ENCODE measurements around the gene HMX2. TPM values are rescaled to one million over a fixed set of nuclear protein-coding genes. Genes with fewer than 3 reads are reported as not detected.

Gene HMX2
- total RNA-seq, 1 donor, result not detected

GRCh38 chr10:123194056-123194455 lies 46.1 kb downstream of the HMX2 start:
- no peaks in the 10 kb centered on the region for H3K27me3 ChIP-seq (ENCODE audit: insufficient read depth, low read length)
- H3K79me2 ChIP-seq (ENCODE audit: insufficient read depth, low read length), result no peaks in the 10 kb centered on the region
- no peak overlapping the region for H3K4me2 ChIP-seq (ENCODE audit: insufficient read depth, low read length)
- H3K36me3 ChIP-seq (ENCODE audit: insufficient read depth, low read length), result no peaks in the 10 kb centered on the region
- no peak overlapping the region for H3K27ac ChIP-seq (ENCODE audit: low read depth, low read length)
- no peaks in the 10 kb centered on the region for H3K9me3 ChIP-seq (ENCODE audit: low read depth, low read length)
- TF ChIP-seq CTCF (IDR thresholded peaks at IDR 0.05; ENCODE audit: extremely low read depth, low read depth, low read length), result no peak
- H4K20me1 ChIP-seq (ENCODE audit: insufficient read depth, low read length), result no peaks in the 10 kb centered on the region
- no peak overlapping the region for H3K4me3 ChIP-seq (ENCODE audit: insufficient read depth, low read length)
- H2AFZ ChIP-seq (ENCODE audit: low read length), result no peak overlapping the region
- DNase-seq (ENCODE audit: insufficient read length, low spot score, missing footprints), result peak; percentile 31
- no peaks in the 10 kb centered on the region for H3K4me1 ChIP-seq (ENCODE audit: insufficient read depth, low read length)

Other genes starting within 250 kb of the HMX2 start
- not detected in 2 replicates for gene FAM24A, start 237.5 kb upstream of the HMX2 start, total RNA-seq
- gene C10orf88, start 193.9 kb upstream of the HMX2 start, total RNA-seq, result 6.5 and 7.4 TPM in 2 replicates
- gene PSTK, start 167.7 kb upstream of the HMX2 start, total RNA-seq, result 3.6 and 4.4 TPM in 2 replicates
- gene IKZF5, start 139.3 kb upstream of the HMX2 start, total RNA-seq, result 6.2 and 8.0 TPM in 2 replicates
- 8.5 and 9.4 TPM in 2 replicates for gene ACADSB, start 139.1 kb upstream of the HMX2 start, total RNA-seq
- not detected in 2 replicates for gene HMX3, start 12.2 kb upstream of the HMX2 start, total RNA-seq
- 107 and 109 TPM in 2 replicates for gene BUB3, start 6.3 kb downstream of the HMX2 start, total RNA-seq